K562 (cell line): ENCODE data around the gene VARS1. TPM values are rescaled to one million over a fixed set of nuclear protein-coding genes. Genes with fewer than 3 reads are reported as not detected.

Experiments
- BACH1 ChIP-seq: fragments of 200-800 bp; sonication (Bioruptor generic); IDR thresholded peaks from 2 replicates; pipeline ENCODE4 v1.6.1; 2016; ENCODE audit warnings: missing genetic modification characterization, missing compliant biosample characterization
- CBFA2T2 ChIP-seq: fragments of 450-650 bp; conservative IDR thresholded peaks from 2 replicates; pipeline ENCODE4 v1.6.1; 2017; ENCODE audit warnings: mild to moderate bottlenecking
- E2F3 ChIP-seq: fragments of 250-450 bp; sonication (Bioruptor Pico); IDR thresholded peaks from 2 replicates; pipeline ENCODE4 v1.4.0; 2020; ENCODE audit warnings: mild to moderate bottlenecking
- E2F8 ChIP-seq: fragments of 450-650 bp; IDR thresholded peaks from 2 replicates; pipeline ENCODE4 v1.7.1; 2018; ENCODE audit warnings: mild to moderate bottlenecking, low read depth; ENCODE audit not compliant: partially characterized antibody
- HSF4 ChIP-seq: fragments of 250-450 bp; sonication (Bioruptor Pico); IDR thresholded peaks from 2 replicates; pipeline ENCODE4 v2.1.2; 2022; ENCODE audit warnings: mild to moderate bottlenecking, moderate library complexity, borderline replicate concordance
- ILF3 ChIP-seq: fragments of 450-650 bp; IDR thresholded peaks from 2 replicates; pipeline ENCODE4 v1.6.1; 2018; ENCODE audit warnings: antibody characterized with exemption, mild to moderate bottlenecking, moderate library complexity, borderline replicate concordance
- MLX ChIP-seq, 2 experiments: fragments of 450-650 bp in 1 of 2; sonication (generic) in 1 of 2; formaldehyde crosslinking; conservative IDR thresholded peaks; 2 replicates each; pipeline versions ENCODE4 v1.4.0 to v1.8.1; 2020 to 2022; ENCODE audit warnings: mild to moderate bottlenecking in 1 of 2, missing genetic modification reagents in 1 of 2
- PCBP1 ChIP-seq: fragments of 200-400 bp; formaldehyde crosslinking; IDR thresholded peaks from 2 replicates; pipeline ENCODE4 v1.6.1; 2018; ENCODE audit warnings: mild to moderate bottlenecking, low read depth, low read length; ENCODE audit not compliant: poor library complexity, severe bottlenecking
- RFX1 ChIP-seq: fragments of 450-650 bp; IDR thresholded peaks from 2 replicates; pipeline ENCODE4 v1.6.1; 2016; ENCODE audit warnings: mild to moderate bottlenecking, moderate library complexity
- RHOXF2B ChIP-seq: fragments of 250-450 bp; sonication (Bioruptor Pico); conservative IDR thresholded peaks from 2 replicates; pipeline ENCODE4 v1.5.1; 2021
- SFPQ ChIP-seq: fragments of 200-400 bp; formaldehyde crosslinking; IDR thresholded peaks from 2 replicates; pipeline ENCODE4 v1.6.1; 2017; ENCODE audit warnings: mild to moderate bottlenecking, low read depth, low read length, moderate library complexity
- SNIP1 ChIP-seq: fragments of 450-650 bp; IDR thresholded peaks from 2 replicates; pipeline ENCODE4 v1.7.1; 2017; ENCODE audit warnings: low read depth, mild to moderate bottlenecking
- SREBF2 ChIP-seq: sonication (generic); formaldehyde crosslinking; IDR thresholded peaks from 2 replicates; pipeline ENCODE4 v1.4.0; 2020; ENCODE audit warnings: mild to moderate bottlenecking, missing genetic modification reagents
- SRSF7 ChIP-seq: fragments of 200-400 bp; formaldehyde crosslinking; optimal IDR thresholded peaks from 2 replicates; pipeline ENCODE3; 2017; ENCODE audit warnings: mild to moderate bottlenecking, low read depth, low read length
- TEAD1 ChIP-seq, 2 experiments: fragments of 450-650 bp in 1 of 2; sonication (generic) in 1 of 2; formaldehyde crosslinking; IDR thresholded peaks; 2 replicates each; pipeline versions ENCODE4 v1.4.0 to v1.8.0; 2020 to 2022; ENCODE audit warnings: mild to moderate bottlenecking in 2 of 2, missing genetic modification reagents in 1 of 2
- UBTF ChIP-seq, 2 experiments: IDR thresholded peaks; 2 replicates each; pipeline ENCODE4 v1.6.1; 2012; ENCODE audit warnings: improper control_type of control experiment in 2 of 2, low read depth in 2 of 2, low read length in 2 of 2, borderline replicate concordance in 1 of 2
- ZC3H4 ChIP-seq: sonication (generic); formaldehyde crosslinking; IDR thresholded peaks from 2 replicates; pipeline ENCODE4 v1.9.0; 2021; ENCODE audit warnings: missing genetic modification reagents, borderline replicate concordance
- ZNF668 ChIP-seq: fragments of 250-450 bp; sonication (Bioruptor Pico); IDR thresholded peaks from 2 replicates; pipeline ENCODE4 v1.8.0; 2022; ENCODE audit warnings: mild to moderate bottlenecking, inconsistent platforms
- ZNF75A ChIP-seq: fragments of 450-650 bp; formaldehyde crosslinking; IDR thresholded peaks from 2 replicates; pipeline ENCODE4 v1.4.0; 2020; ENCODE audit warnings: mild to moderate bottlenecking
- polyA plus RNA-seq, 8 experiments: library from polyadenylated mRNA; depleted of rRNA in 4 of 8; stranded (reverse) in 5 of 8; unstranded in 3 of 8; fragments of >200 nt; fragmentation: Nextera tagmentation in 2 of 8; fragmentation: Illumina TruSeq in 1 of 8; extraction: Ambion mirVana in 2 of 8; extraction: Trizol in 1 of 8; gene quantifications; 2 replicates each; pipeline versions ENCODE4 v1.2.1 to v1.2.3, GENCODE V29; 2011 to 2014; ENCODE audit warnings: inconsistent platforms in 1 of 8, missing spikeins in 1 of 8
- total RNA-seq, 7 experiments: library from RNA; depleted of rRNA in 6 of 7; stranded (reverse); fragments of >200 nt in 6 of 7; fragmentation: Illumina TruSeq in 2 of 7; extraction: Trizol in 2 of 7; gene quantifications; 2 replicates each; pipeline versions ENCODE4 v1.2.1 to v1.2.3, GENCODE V29; 2011 to 2021; ENCODE audit warnings: low replicate concordance in 1 of 7

The VARS1 gene
- total and polyA plus RNA-seq, 9 of the 15 experiments (the other 6 are each of a cell fraction or from before 2014, with no cell fraction given): 2.9 to 488 (median 130) TPM

- TF ChIP-seq SFPQ (no peak), ZC3H4 (CRISPR knock-in tag) (no peak; the same call in 1 of the 2 replicates), E2F8 (no peak), PCBP1 (no peak), RHOXF2B (CRISPR knock-in tag) (no peak), ILF3 (no peak), ZNF668 (CRISPR knock-in tag) (no peak), TEAD1 (CRISPR knock-in tag; IDR thresholded peaks at IDR 0.05) (no peak; a peak in 1 of 4 replicates), UBTF (IDR thresholded peaks at IDR 0.05; ENCODE audit: borderline replicate concordance in 1 of 2, low read depth in 2 of 2, low read length in 2 of 2) (no peak; a peak in 1 of 4 replicates), HSF4 (no peak), E2F3 (CRISPR knock-in tag) (0 out of 2 replicates have a peak, but pooled peaks have one; percentile 42), BACH1 (tag) (0 out of 2 replicates have a peak, but pooled peaks have one; percentile 15), SNIP1 (no peak), SRSF7 (no peak), SREBF2 (CRISPR knock-in tag) (no peak), RFX1 (no peak), MLX (CRISPR knock-in tag; conservative IDR thresholded peaks at IDR 0.05) (no peak), ZNF75A (no peak), CBFA2T2 (peak; percentile 25; the same call in 1 of the 2 replicates)
Measured at GRCh38 chr6:31794294-31794865, 1.2 kb downstream of the VARS1 start (continued).
